ENCODE data around the gene UST. TPM values are rescaled to one million over a fixed set of nuclear protein-coding genes. Genes with fewer than 3 reads are reported as not detected.

Gene UST
- total RNA-seq, 1 experiment from 2014 or later, result 32.1 TPM

- TF ChIP-seq ARID4B (CRISPR knock-in tag; IDR thresholded peaks at IDR 0.05; ENCODE audit: borderline replicate concordance) (no peak), NR1H2 (CRISPR knock-in tag; IDR thresholded peaks at IDR 0.05) (no peak), MXD4 (CRISPR knock-in tag; IDR thresholded peaks at IDR 0.05; ENCODE audit: borderline replicate concordance) (no peak), GTF2I (CRISPR knock-in tag; conservative IDR thresholded peaks at IDR 0.05) (no peak), FOXP1 (CRISPR knock-in tag; IDR thresholded peaks at IDR 0.05; ENCODE audit: borderline replicate concordance) (no peak), ETV6 (CRISPR knock-in tag; IDR thresholded peaks at IDR 0.05) (no peak), HMGXB4 (CRISPR knock-in tag; IDR thresholded peaks at IDR 0.05) (no peak), GABPB1 (CRISPR knock-in tag; IDR thresholded peaks at IDR 0.05) (no peak)
These were observed 316.6 kb downstream of the UST start (continued) for GRCh38 chr6:149063468-149063867.

GRCh38 chr6:149064001-149064659 is 317.3 kb downstream of the UST start:
- ChIA-PET CTCF (interaction anchor here (2.3 kb wide), 1 partner anchor 18 kb away, joined by 7 read pairs; no protein-coding TSS in a partner anchor), POLR2A (no interaction called here)
- peaks cover 18% of the 10 kb centered on the region for H3K4me1 Mint-ChIP-seq
- no peak for DNase-seq (ENCODE audit: low spot score)
- no peaks in the 10 kb centered on the region for H3K9me3 Mint-ChIP-seq
- no peaks in the 10 kb centered on the region for H3K36me3 Mint-ChIP-seq
- H3K4me3 Mint-ChIP-seq, result no peak overlapping the region
- H3K27ac Mint-ChIP-seq, result no peak overlapping the region
- H3K27me3 Mint-ChIP-seq (ENCODE audit: low read depth), result no peaks in the 10 kb centered on the region
- no peak for ATAC-seq
- no peak for TF ChIP-seq NR1H2 (CRISPR knock-in tag; IDR thresholded peaks at IDR 0.05)
- TF ChIP-seq E2F5 (CRISPR knock-in tag; IDR thresholded peaks at IDR 0.05), result no peak
- no peak for TF ChIP-seq ZMAT4 (CRISPR knock-in tag; IDR thresholded peaks at IDR 0.05)
- no peak for TF ChIP-seq CTCF (IDR thresholded peaks at IDR 0.05)
- TF ChIP-seq RORB (CRISPR knock-in tag; IDR thresholded peaks at IDR 0.05), result no peak
- no peak for TF ChIP-seq E2F4 (CRISPR knock-in tag; IDR thresholded peaks at IDR 0.05; ENCODE audit: borderline replicate concordance, low read depth)
- TF ChIP-seq ARID4B (CRISPR knock-in tag; IDR thresholded peaks at IDR 0.05; ENCODE audit: borderline replicate concordance), result no peak
- TF ChIP-seq ZNF281 (CRISPR knock-in tag; IDR thresholded peaks at IDR 0.05), result no peak

Measured in WTC11 (cell line).